HepG2 (cell line): ENCODE measurements around the gene CCDC73. TPM values are rescaled to one million over a fixed set of nuclear protein-coding genes. Genes with fewer than 3 reads are reported as not detected.

ENCODE experiments used
- CCAR2 ChIP-seq: fragments of 200-400 bp; formaldehyde crosslinking; optimal IDR thresholded peaks from 2 replicates; pipeline ENCODE3; 2018; ENCODE audit warnings: low read depth, mild to moderate bottlenecking, low read length, moderate library complexity
- FOXP1 ChIP-seq, 2 experiments: fragments of 450-650 bp in 1 of 2; IDR thresholded peaks; 2 replicates each; pipeline ENCODE4 v1.6.1; 2017 to 2018; ENCODE audit warnings: antibody characterized with exemption in 1 of 2
- HMG20A ChIP-seq: IDR thresholded peaks from 2 replicates; pipeline ENCODE4 v1.6.1; 2016; ENCODE audit warnings: borderline replicate concordance
- HNRNPK ChIP-seq: fragments of 200-400 bp; formaldehyde crosslinking; IDR thresholded peaks from 2 replicates; pipeline ENCODE4 v1.6.1; 2018; ENCODE audit warnings: low read length, low read depth, moderate library complexity, mild to moderate bottlenecking; ENCODE audit not compliant: poor library complexity, severe bottlenecking
- HNRNPL ChIP-seq: fragments of 200-400 bp; formaldehyde crosslinking; IDR thresholded peaks from 2 replicates; pipeline ENCODE4 v1.6.1; 2017; ENCODE audit warnings: mild to moderate bottlenecking, low read depth, low read length
- KAT8 ChIP-seq: IDR thresholded peaks from 2 replicates; pipeline ENCODE4 v1.6.1; 2016; ENCODE audit warnings: missing genetic modification reagents, missing compliant biosample characterization
- KDM5B ChIP-seq: sonication (generic); formaldehyde crosslinking; IDR thresholded peaks from 2 replicates; pipeline ENCODE4 v1.4.0; 2020; ENCODE audit warnings: missing genetic modification reagents, mild to moderate bottlenecking, borderline replicate concordance
- KDM6A ChIP-seq: IDR thresholded peaks from 2 replicates; pipeline ENCODE4 v1.6.1; 2016; ENCODE audit warnings: low read depth
- NR2C2 ChIP-seq: sonication (generic); formaldehyde crosslinking; IDR thresholded peaks from 2 replicates; pipeline ENCODE4 v1.4.0; 2020; ENCODE audit warnings: missing genetic modification reagents, mild to moderate bottlenecking, moderate library complexity, borderline replicate concordance
- SATB2 ChIP-seq: sonication (generic); formaldehyde crosslinking; IDR thresholded peaks from 2 replicates; pipeline ENCODE4 v1.5.0; 2020; ENCODE audit warnings: missing genetic modification reagents
- SMAD3 ChIP-seq: sonication (generic); formaldehyde crosslinking; IDR thresholded peaks from 2 replicates; pipeline ENCODE4 v1.4.0; 2020; ENCODE audit warnings: missing genetic modification reagents
- SMARCC2 ChIP-seq: fragments of 450-650 bp; IDR thresholded peaks from 2 replicates; pipeline ENCODE4 v1.6.1; 2017; ENCODE audit warnings: antibody characterized with exemption, mild to moderate bottlenecking
- TCF12 ChIP-seq, 2 experiments: fragments of 450-650 bp in 1 of 2; sonication (generic) in 1 of 2; formaldehyde crosslinking in 1 of 2; IDR thresholded peaks; 2 replicates each; pipeline versions ENCODE4 v1.6.1 to v1.8.0; 2017 to 2022; ENCODE audit warnings: antibody characterized with exemption in 1 of 2, mild to moderate bottlenecking in 1 of 2, missing genetic modification reagents in 1 of 2, moderate library complexity in 1 of 2
- ZFAT ChIP-seq: sonication (generic); formaldehyde crosslinking; conservative IDR thresholded peaks from 2 replicates; pipeline ENCODE4 v1.8.1; 2023; ENCODE audit warnings: missing genetic modification reagents, inconsistent platforms
- ZNF121 ChIP-seq: sonication (generic); formaldehyde crosslinking; IDR thresholded peaks from 2 replicates; pipeline ENCODE4 v1.5.0; 2020; ENCODE audit warnings: mild to moderate bottlenecking, missing genetic modification reagents
- ZNF234 ChIP-seq: sonication (generic); formaldehyde crosslinking; conservative IDR thresholded peaks from 2 replicates; pipeline ENCODE4 v1.5.1; 2020; ENCODE audit warnings: mild to moderate bottlenecking, missing genetic modification reagents
- ZNF572 ChIP-seq: sonication (generic); formaldehyde crosslinking; IDR thresholded peaks from 2 replicates; pipeline ENCODE4 v1.5.1; 2020; ENCODE audit warnings: mild to moderate bottlenecking, missing genetic modification reagents
- polyA plus RNA-seq, 8 experiments: library from polyadenylated mRNA; depleted of rRNA in 3 of 8; stranded (reverse) in 7 of 8; unstranded in 1 of 8; fragments of >200 nt; fragmentation: Illumina TruSeq in 4 of 8; extraction: Trizol in 4 of 8; gene quantifications; 2 replicates each; pipeline versions ENCODE4 v1.2.1 to v1.2.3, GENCODE V29; 2011 to 2016; ENCODE audit warnings: low read depth in 4 of 8, missing spikeins in 1 of 8, mixed read lengths in 1 of 8; ENCODE audit not compliant: insufficient read depth in 1 of 8
- total RNA-seq, 5 experiments: library from RNA; depleted of rRNA; stranded (reverse); fragments of >200 nt; fragmentation: Illumina TruSeq; extraction: Trizol; gene quantifications; 2 replicates each; pipeline ENCODE4 v1.2.3, GENCODE V29; 2016; ENCODE audit warnings: low read depth in 1 of 5
- TF ChIP-seq, protein P1 (sequence below): sonication (generic); formaldehyde crosslinking; IDR thresholded peaks from 2 replicates; pipeline ENCODE4 v1.8.0; 2022; ENCODE audit warnings: missing genetic modification reagents, mild to moderate bottlenecking, inconsistent platforms, borderline replicate concordance
- TF ChIP-seq, protein P2 (sequence below): sonication (generic); formaldehyde crosslinking; IDR thresholded peaks from 2 replicates; pipeline ENCODE4 v1.8.0; 2023; ENCODE audit warnings: mild to moderate bottlenecking, missing genetic modification reagents
- TF ChIP-seq, protein P3 (sequence below): sonication (generic); formaldehyde crosslinking; IDR thresholded peaks from 2 replicates; pipeline ENCODE4 v1.5.0; 2020; ENCODE audit warnings: mild to moderate bottlenecking, missing genetic modification reagents

The CCDC73 gene
- total and polyA plus RNA-seq, 2 of the 13 experiments (the other 11 are each of a cell fraction or from before 2014, with no cell fraction given): 0.01 to 0.11 TPM

DNA sequence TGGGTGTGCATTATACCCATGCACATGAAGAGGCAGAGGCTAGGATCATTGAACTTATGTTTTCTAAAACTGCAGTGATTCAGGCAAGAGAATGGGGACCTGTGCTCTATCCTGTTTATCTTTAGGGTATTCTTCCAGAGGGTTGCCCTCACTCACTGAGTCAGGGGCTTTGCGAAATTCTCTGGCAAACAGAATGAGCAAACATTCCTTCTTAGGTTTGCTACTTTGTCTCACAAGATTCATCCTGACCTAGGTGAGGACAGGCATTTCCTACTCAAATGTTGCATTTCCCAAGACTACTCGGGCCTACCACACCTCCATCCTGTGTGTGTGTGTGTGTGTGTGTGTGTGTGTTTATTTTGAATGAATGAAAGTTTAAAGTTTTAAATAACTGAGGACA is 213.5 kb downstream of the CCDC73 start (continued):
- TF ChIP-seq ZNF234 (CRISPR knock-in tag) (no peak), KDM5B (CRISPR knock-in tag) (no peak), CCAR2 (no peak), SMAD3 (no peak), NR2C2 (CRISPR knock-in tag) (peak; percentile 44; the same call in 1 of the 2 replicates), ZFAT (CRISPR knock-in tag) (no peak), ZNF121 (CRISPR knock-in tag) (no peak), KDM6A (CRISPR knock-in tag) (no peak), TCF12 (IDR thresholded peaks at IDR 0.05) (no peak), TCF12 (CRISPR knock-in tag; IDR thresholded peaks at IDR 0.05) (no peak), FOXP1 (IDR thresholded peaks at IDR 0.05) (no peak), FOXP1 (CRISPR knock-in tag; IDR thresholded peaks at IDR 0.05) (peak; percentile 44; the same call in 1 of the 2 replicates), KAT8 (CRISPR knock-in tag) (0 out of 2 replicates have a peak, but pooled peaks have one; percentile 20), HMG20A (0 out of 2 replicates have a peak, but pooled peaks have one; percentile 45), HNRNPK (no peak), SMARCC2 (no peak), ZNF572 (CRISPR knock-in tag) (no peak), HNRNPL (no peak), SATB2 (CRISPR knock-in tag) (no peak)
- TF ChIP-seq, protein P1, sequence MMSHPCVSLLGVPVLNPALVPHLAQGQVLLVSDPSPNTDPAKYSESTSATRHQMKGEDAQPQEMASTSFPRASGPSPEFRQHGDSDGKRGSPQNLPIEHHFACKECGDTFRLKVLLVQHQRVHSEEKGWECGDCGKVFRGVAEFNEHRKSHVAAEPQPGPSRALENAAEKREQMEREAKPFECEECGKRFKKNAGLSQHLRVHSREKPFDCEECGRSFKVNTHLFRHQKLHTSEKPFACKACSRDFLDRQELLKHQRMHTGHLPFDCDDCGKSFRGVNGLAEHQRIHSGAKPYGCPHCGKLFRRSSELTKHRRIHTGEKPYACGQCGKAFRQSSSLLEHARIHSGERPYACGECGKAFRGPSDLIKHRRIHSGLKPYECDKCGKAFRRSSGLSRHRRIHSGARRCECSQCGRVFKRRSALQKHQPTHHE (CRISPR knock-in tag): no peak
- TF ChIP-seq, protein P2, sequence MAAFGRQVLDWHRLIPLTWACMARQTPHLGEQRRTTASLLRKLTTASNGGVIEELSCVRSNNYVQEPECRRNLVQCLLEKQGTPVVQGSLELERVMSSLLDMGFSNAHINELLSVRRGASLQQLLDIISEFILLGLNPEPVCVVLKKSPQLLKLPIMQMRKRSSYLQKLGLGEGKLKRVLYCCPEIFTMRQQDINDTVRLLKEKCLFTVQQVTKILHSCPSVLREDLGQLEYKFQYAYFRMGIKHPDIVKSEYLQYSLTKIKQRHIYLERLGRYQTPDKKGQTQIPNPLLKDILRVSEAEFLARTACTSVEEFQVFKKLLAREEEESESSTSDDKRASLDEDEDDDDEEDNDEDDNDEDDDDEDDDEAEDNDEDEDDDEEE: no peak
- TF ChIP-seq, protein P3, sequence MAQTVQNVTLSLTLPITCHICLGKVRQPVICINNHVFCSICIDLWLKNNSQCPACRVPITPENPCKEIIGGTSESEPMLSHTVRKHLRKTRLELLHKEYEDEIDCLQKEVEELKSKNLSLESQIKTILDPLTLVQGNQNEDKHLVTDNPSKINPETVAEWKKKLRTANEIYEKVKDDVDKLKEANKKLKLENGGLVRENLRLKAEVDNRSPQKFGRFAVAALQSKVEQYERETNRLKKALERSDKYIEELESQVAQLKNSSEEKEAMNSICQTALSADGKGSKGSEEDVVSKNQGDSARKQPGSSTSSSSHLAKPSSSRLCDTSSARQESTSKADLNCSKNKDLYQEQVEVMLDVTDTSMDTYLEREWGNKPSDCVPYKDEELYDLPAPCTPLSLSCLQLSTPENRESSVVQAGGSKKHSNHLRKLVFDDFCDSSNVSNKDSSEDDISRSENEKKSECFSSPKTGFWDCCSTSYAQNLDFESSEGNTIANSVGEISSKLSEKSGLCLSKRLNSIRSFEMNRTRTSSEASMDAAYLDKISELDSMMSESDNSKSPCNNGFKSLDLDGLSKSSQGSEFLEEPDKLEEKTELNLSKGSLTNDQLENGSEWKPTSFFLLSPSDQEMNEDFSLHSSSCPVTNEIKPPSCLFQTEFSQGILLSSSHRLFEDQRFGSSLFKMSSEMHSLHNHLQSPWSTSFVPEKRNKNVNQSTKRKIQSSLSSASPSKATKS: no peak
